ENCODE data around the gene TRIP4. TPM values are rescaled to one million over a fixed set of nuclear protein-coding genes. Genes with fewer than 3 reads are reported as not detected.
"Not testable (repeated sequence)": the region's sequence is repeated elsewhere in the genome, so short reads cannot be mapped to it uniquely, and the experiment has no call there.

TRIP4 gene
- total RNA-seq, 2 donors from 2014 or later: 14.9 to 17.5 TPM

- Mint-ChIP-seq H3K27me3 (no peaks in the 10 kb centered on the region), H3K4me3 (peak overlapping the region; percentile 95)
Measured at GRCh38 chr15:64356710-64357040, 31.0 kb upstream of the TRIP4 start.

GRCh38 chr15:64361259-64361658 lies 26.4 kb upstream of the TRIP4 start:
- DNase-seq: no peak
- H3K9me3 ChIP-seq (ENCODE audit: control insufficient read depth, low read length, poor library complexity, severe bottlenecking): no peaks in the 10 kb centered on the region
- no peak for ATAC-seq
- Mint-ChIP-seq H3K27me3 (no peaks in the 10 kb centered on the region), H3K27ac (peak overlapping the region; percentile 51), H3K4me3 (no peak overlapping the region), H3K36me3 (ENCODE audit: low read depth) (no peaks in the 10 kb centered on the region), H3K4me1 (peaks cover 3% of the 10 kb centered on the region)

More at GRCh38 chr15:64356710-64357040, 31.0 kb upstream of the TRIP4 start:
- ATAC-seq (no peak), DNase-seq (no peak)
- H3K36me3 Mint-ChIP-seq (ENCODE audit: low read depth): no peaks in the 10 kb centered on the region
- H3K9me3 ChIP-seq (ENCODE audit: control insufficient read depth, low read length, poor library complexity, severe bottlenecking): no peaks in the 10 kb centered on the region
- H3K27ac Mint-ChIP-seq: peak overlapping the region; percentile 91
- peaks cover 15% of the 10 kb centered on the region for H3K4me1 Mint-ChIP-seq

- Mint-ChIP-seq H3K27ac (no peak overlapping the region), H3K4me3 (no peak overlapping the region), H3K27me3 (no peaks in the 10 kb centered on the region), H3K36me3 (ENCODE audit: low read depth) (no peaks in the 10 kb centered on the region), H3K4me1 (peaks cover 6% of the 10 kb centered on the region)
- DNase-seq: no peak
- ATAC-seq: no peak
- H3K9me3 ChIP-seq (ENCODE audit: control insufficient read depth, low read length, poor library complexity, severe bottlenecking): no peaks in the 10 kb centered on the region
Measured at GRCh38 chr15:64369078-64369607, 18.5 kb upstream of the TRIP4 start.

- H3K4me3 Mint-ChIP-seq; DNase-seq; H3K4me1 Mint-ChIP-seq; ATAC-seq; H3K27ac Mint-ChIP-seq; H3K36me3 Mint-ChIP-seq (ENCODE audit: low read depth); H3K9me3 ChIP-seq (ENCODE audit: control insufficient read depth, low read length, poor library complexity, severe bottlenecking); H3K27me3 Mint-ChIP-seq: not testable (repeated sequence)
Measured at GRCh38 chr15:64371383-64371782, 16.3 kb upstream of the TRIP4 start.

- peaks cover 4% of the 10 kb centered on the region for H3K4me1 Mint-ChIP-seq
Measured at GRCh38 chr15:64373360-64373759, 14.3 kb upstream of the TRIP4 start.

GRCh38 chr15:64379216-64379960 lies 8.2 kb upstream of the TRIP4 start:
- Mint-ChIP-seq H3K4me3 (peak overlapping the region; percentile 97), H3K4me1 (peaks cover 15% of the 10 kb centered on the region), H3K36me3 (ENCODE audit: low read depth) (no peaks in the 10 kb centered on the region), H3K27ac (no peak overlapping the region), H3K27me3 (no peaks in the 10 kb centered on the region)
- ATAC-seq (no peak), DNase-seq (no peak)
- no peaks in the 10 kb centered on the region for H3K9me3 ChIP-seq (ENCODE audit: control insufficient read depth, low read length, poor library complexity, severe bottlenecking)

More at GRCh38 chr15:64373360-64373759, 14.3 kb upstream of the TRIP4 start:
- ATAC-seq (no peak), DNase-seq (no peak)
- H3K27ac Mint-ChIP-seq: no peak overlapping the region
- H3K9me3 ChIP-seq (ENCODE audit: control insufficient read depth, low read length, poor library complexity, severe bottlenecking): no peaks in the 10 kb centered on the region
- no peaks in the 10 kb centered on the region for H3K27me3 Mint-ChIP-seq
- H3K36me3 Mint-ChIP-seq (ENCODE audit: low read depth): no peaks in the 10 kb centered on the region
- H3K4me3 Mint-ChIP-seq: peak overlapping the region; percentile 36

GRCh38 chr15:64380130-64380870 lies 7.3 kb upstream of the TRIP4 start:
- not testable (repeated sequence) for DNase-seq; H3K36me3 Mint-ChIP-seq (ENCODE audit: low read depth); H3K27me3 Mint-ChIP-seq; ATAC-seq; H3K9me3 ChIP-seq (ENCODE audit: control insufficient read depth, low read length, poor library complexity, severe bottlenecking)
- Mint-ChIP-seq H3K4me1 (peaks cover 15% of the 10 kb centered on the region), H3K27ac (peak overlapping the region; percentile 16), H3K4me3 (peak overlapping the region; percentile 97)

- DNase-seq: peak; percentile 79 to 85 (median 82)
- Mint-ChIP-seq H3K27me3 (no peaks in the 10 kb centered on the region), H3K4me1 (peaks cover 15% of the 10 kb centered on the region), H3K27ac (peak within 1 kb of the TSS; percentile 53), H3K4me3 (peak within 1 kb of the TSS; percentile 97), H3K36me3 (ENCODE audit: low read depth) (no peaks in the 10 kb centered on the region)
- peak; percentile 100 for ATAC-seq
- H3K9me3 ChIP-seq (ENCODE audit: control insufficient read depth, low read length, poor library complexity, severe bottlenecking): no peaks in the 10 kb centered on the region
Measured at GRCh38 chr15:64381000-64381751, 6.5 kb upstream of the TRIP4 start, which contains the start of gene PCLAF. Gene PCLAF, minus strand, starts transcription at chr15:64381441. Its CDS starts 70 bp downstream, at chr15:64381371.

GRCh38 chr15:64383760-64384159 lies 3.9 kb upstream of the TRIP4 start:
- no peaks in the 10 kb centered on the region for H3K9me3 ChIP-seq (ENCODE audit: control insufficient read depth, low read length, poor library complexity, severe bottlenecking)
- Mint-ChIP-seq H3K4me3 (no peak overlapping the region), H3K27me3 (no peaks in the 10 kb centered on the region), H3K4me1 (peaks cover 24% of the 10 kb centered on the region), H3K27ac (no peak overlapping the region), H3K36me3 (ENCODE audit: low read depth) (peaks cover 4% of the 10 kb centered on the region)
- no peak for DNase-seq
- ATAC-seq: no peak

- H3K9me3 ChIP-seq (ENCODE audit: control insufficient read depth, low read length, poor library complexity, severe bottlenecking): no peaks in the 10 kb centered on the region
- H3K4me3 Mint-ChIP-seq: no peak overlapping the region
- peaks cover 20% of the 10 kb centered on the region for H3K4me1 Mint-ChIP-seq
- H3K27ac Mint-ChIP-seq: no peak overlapping the region
- DNase-seq: no peak
- no peak for ATAC-seq
- peaks cover 4% of the 10 kb centered on the region for H3K36me3 Mint-ChIP-seq (ENCODE audit: low read depth)
- H3K27me3 Mint-ChIP-seq: no peaks in the 10 kb centered on the region
Measured at GRCh38 chr15:64386291-64386690, 1.3 kb upstream of the TRIP4 start.

- no peaks in the 10 kb centered on the region for H3K9me3 ChIP-seq (ENCODE audit: control insufficient read depth, low read length, poor library complexity, severe bottlenecking)
- ATAC-seq (no peak), DNase-seq (no peak)
- H3K4me3 Mint-ChIP-seq: peak overlapping the region; percentile 96
- peak overlapping the region; percentile 92 for H3K27ac Mint-ChIP-seq
- H3K36me3 Mint-ChIP-seq (ENCODE audit: low read depth): peaks cover 4% of the 10 kb centered on the region
- H3K27me3 Mint-ChIP-seq: no peaks in the 10 kb centered on the region
- peaks cover 14% of the 10 kb centered on the region for H3K4me1 Mint-ChIP-seq
Measured at GRCh38 chr15:64389036-64389435, 1.4 kb downstream of the TRIP4 start.

- not testable (repeated sequence) for ATAC-seq; H3K36me3 Mint-ChIP-seq (ENCODE audit: low read depth); H3K27me3 Mint-ChIP-seq; H3K9me3 ChIP-seq (ENCODE audit: control insufficient read depth, low read length, poor library complexity, severe bottlenecking); H3K4me3 Mint-ChIP-seq; H3K27ac Mint-ChIP-seq; DNase-seq
- H3K4me1 Mint-ChIP-seq: peaks cover 13% of the 10 kb centered on the region
Measured at GRCh38 chr15:64392471-64392870, 4.8 kb downstream of the TRIP4 start.

GRCh38 chr15:64396789-64397188 lies 9.2 kb downstream of the TRIP4 start:
- no peaks in the 10 kb centered on the region for H3K9me3 ChIP-seq (ENCODE audit: control insufficient read depth, low read length, poor library complexity, severe bottlenecking)
- no peak overlapping the region for H3K4me3 Mint-ChIP-seq
- H3K36me3 Mint-ChIP-seq (ENCODE audit: low read depth): peaks cover 5% of the 10 kb centered on the region
- H3K27ac Mint-ChIP-seq: no peak overlapping the region
- ATAC-seq (no peak), DNase-seq (no peak)
- H3K4me1 Mint-ChIP-seq: peaks cover 2% of the 10 kb centered on the region
- H3K27me3 Mint-ChIP-seq: no peaks in the 10 kb centered on the region

Data from T-helper 17 cell (primary cell).